SK-N-SH treated with all-trans-retinoic acid at 6 μM for 48 hours (cell line): ENCODE results near the gene CCSER1.

Experiments
- POU6F1 ChIP-seq: fragments of 250-450 bp; sonication (Bioruptor Pico); IDR thresholded peaks from 2 replicates; pipeline ENCODE4 v1.8.0; 2021; ENCODE audit warnings: low read depth, mild to moderate bottlenecking, moderate library complexity, borderline replicate concordance
- PPARA ChIP-seq: fragments of 250-450 bp; sonication (Bioruptor Pico); IDR thresholded peaks from 2 replicates; pipeline ENCODE4 v1.5.0; 2020; ENCODE audit warnings: mild to moderate bottlenecking, borderline replicate concordance
- SNAI2 ChIP-seq: fragments of 250-450 bp; sonication (Bioruptor Pico); IDR thresholded peaks from 2 replicates; pipeline ENCODE4 v1.5.0; 2020; ENCODE audit warnings: mild to moderate bottlenecking, moderate library complexity
- ZFP3 ChIP-seq: fragments of 250-450 bp; sonication (Bioruptor Pico); IDR thresholded peaks from 2 replicates; pipeline ENCODE4 v1.5.0; 2020; ENCODE audit warnings: mild to moderate bottlenecking, moderate library complexity

- TF ChIP-seq SNAI2 (CRISPR knock-in tag) (no peak), POU6F1 (CRISPR knock-in tag) (no peak), ZFP3 (no peak), PPARA (CRISPR knock-in tag) (no peak)
These were observed 1106.0 kb downstream of the CCSER1 start for GRCh38 chr4:91233164-91233563.
